GM18502 (cell line): Measurements from ENCODE around the gene NHSL2.
"Not testable (repeated sequence)": the region's sequence is repeated elsewhere in the genome, so short reads cannot be mapped to it uniquely, and the experiment has no call there.

Experiments
- ATAC-seq: cut with Tn5 transposase; IDR thresholded peaks from one replicate; pipeline ENCODE4 v1.9.1; 2021; ENCODE audit warnings: mild to moderate bottlenecking; ENCODE audit not compliant: unreplicated experiment, poor library complexity

Gene NHSL2

DNA sequence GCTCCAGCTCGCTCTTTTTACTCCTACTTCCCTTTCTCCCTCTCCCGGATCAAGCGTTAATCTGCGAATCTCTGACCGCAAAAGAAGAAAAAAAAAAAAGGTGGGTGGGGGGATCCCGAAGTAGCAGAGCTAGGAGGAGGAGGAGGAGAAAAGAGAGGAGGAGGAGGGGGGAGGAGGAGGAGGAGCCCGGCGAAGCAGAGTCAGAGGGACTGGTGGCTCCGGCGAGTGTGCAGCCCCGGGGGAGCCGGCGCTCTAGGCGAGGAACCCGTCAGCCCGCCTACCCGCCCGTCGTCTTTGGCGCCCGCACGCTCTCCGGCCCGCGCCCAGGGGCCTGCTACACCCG, at the start of gene NHSL2:
NHSL2 (plus strand) TSS at position 203 of the 343 bp plus-strand sequence.
- no peak for ATAC-seq

DNA sequence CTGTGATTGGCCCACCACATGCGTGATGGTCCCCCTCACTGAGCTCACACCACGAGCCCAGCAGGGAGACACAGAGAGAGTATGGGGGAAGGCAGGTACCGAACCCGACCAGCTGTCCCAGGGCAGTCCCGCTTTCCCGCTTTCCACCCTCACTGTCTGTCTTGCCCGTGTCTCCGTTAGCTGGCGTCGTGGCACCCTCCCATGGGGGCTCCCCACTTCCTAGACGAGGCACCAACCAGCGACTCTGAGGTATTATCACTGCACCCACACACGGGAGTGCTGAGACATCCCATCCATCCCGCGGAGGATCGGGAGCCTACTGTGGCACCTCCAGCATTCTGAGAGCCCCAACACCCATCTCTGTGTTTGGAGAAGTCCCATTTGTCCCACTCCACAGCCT, 43.0 kb upstream of the NHSL2 start:
- ATAC-seq: no peak

DNA sequence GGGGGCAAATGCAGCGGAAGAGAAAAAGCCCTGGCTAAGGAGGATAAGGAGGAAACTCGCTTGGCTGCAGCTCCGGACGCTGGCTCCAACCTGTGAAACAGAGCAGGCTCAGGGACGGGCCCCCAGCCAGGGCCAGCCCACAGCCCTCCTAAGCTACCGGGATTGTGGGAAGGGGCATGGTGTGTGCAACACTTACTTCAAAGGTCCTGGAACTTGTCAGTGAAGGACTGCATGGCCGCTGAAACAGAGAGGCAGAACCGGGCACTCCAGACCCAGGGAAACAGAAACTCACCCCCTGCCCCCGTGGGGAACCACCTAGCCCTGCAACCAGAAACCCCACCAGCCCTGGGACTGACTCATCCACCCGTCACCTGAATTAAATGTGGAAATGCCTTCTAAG, 41.1 kb upstream of the NHSL2 start:
- not testable (repeated sequence) for ATAC-seq

DNA sequence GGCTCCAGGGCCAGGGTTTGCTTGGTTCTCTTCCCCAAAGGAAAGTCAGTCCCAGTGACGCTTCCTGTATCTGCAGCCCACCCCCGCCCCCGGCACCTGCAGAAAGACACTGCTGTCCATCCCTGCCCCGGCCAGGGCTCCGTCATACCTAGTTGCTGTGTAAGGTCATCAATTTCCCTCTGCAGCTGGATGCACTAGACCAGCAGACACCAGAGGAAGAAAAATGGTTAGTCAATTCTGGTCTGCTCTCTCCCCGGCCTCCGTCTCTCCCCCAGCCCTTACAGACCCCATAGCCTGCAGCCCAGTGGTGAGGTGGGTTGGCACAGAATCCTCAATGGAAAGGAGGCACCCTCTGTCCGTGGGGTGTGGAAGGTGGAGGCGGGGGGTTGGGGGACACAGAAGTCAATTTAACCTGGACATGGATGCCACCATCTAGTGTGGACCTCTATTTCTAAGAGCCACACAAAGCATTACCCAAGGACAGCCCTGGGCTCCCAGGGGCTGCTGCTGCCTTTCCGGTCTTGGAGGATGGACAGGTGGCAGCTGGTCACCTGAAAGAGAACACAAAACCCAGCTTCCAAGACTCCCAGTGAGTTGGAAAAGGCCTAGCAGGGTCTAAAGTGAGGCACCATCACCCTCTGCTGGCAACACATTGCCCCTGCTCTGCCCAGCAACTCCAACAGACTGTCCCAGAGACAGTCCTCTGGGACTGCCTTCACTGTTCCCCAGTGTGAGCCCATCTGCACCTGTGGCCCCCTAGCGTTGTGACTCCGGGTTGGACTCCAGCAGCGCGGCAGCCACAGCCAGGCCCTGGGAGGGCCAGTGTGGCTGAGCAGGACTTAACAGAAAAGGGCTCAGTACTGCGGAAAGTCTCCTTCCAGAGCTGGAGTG, 40.2 kb upstream of the NHSL2 start:
- no peak for ATAC-seq

DNA sequence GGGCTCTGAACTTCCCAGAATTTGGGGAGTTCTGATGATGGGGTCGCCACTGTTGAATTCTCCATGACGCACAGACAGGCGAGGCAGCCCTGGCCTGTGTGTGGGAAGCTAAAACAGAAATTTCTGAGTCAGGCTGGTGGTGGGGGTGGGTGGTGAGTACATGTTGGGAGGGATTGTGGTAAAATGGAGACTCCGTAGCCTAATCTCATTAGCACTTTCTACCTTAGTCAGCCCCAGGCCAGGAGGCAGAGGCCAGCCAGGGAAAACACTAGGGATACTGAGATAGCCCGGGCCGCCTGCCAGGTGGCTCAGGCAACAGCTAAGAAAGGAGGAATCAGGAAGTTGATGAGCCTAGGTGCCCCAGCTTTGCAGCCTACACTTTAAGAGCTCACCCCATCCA, 39.3 kb upstream of the NHSL2 start:
- ATAC-seq: no peak

DNA sequence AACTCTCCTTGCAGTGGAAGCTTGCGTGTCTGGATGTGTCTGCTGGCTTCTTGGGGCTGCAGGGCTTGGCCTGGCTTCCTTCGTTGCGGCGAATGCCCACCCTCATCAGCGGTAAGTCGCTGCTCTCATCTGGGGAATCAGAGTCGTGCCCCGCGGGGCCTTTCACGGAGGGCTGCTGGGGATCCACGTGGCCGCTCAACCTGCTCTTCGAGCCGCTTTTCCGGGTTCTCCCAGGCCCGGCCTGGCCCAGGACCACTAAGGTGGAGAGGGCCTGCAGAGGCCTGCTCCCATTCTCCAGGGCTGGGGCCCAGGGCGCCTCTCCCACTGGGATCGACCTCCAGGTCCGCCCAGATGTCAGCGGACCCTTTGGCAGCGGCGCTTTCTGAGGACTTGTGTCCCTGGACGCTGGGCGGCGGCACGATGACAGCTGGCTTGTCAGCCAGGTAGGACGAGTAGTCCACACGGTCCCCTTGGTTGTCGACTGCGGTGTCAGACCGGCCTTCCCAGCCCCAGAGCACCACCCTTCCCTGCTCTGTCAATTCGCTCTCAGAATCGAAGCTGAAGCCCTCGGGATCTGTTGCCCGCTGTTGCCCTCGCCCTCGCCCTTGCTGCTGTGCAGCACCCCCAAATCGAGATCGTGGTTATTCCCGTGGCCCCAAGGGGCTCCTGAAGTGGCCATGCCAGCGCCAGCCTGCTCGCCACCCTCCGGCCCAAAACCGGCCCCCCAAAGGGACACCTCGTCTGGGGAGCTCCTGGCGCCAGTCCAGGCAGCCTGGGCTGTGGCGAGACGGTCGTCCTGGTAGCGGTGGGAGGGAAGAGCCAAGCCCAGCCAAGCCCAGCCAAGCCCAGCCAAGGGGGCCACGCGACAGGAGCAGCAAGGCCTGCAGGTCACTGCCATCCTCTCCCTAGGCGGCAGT, 37.8 kb upstream of the NHSL2 start:
- ATAC-seq: no peak

DNA sequence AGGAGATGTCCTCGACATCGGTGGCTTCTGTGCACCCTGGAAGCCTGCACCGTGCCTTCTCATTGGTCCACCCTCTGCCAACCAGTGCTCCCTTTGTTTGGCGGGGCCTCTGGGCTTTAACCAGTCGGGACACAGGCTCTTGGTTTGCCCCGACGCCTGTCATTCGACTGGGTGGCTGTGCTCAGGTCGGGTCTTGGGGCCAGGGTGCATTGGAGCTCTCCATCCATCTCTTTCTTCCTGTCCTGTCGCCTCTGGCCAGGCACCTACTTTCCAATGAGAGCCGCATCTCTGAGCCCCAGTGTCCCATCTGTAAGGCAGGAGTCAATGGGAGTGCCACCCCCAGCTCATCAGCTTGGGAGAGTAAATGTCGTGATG, 37.2 kb upstream of the NHSL2 start:
- ATAC-seq: no peak

DNA sequence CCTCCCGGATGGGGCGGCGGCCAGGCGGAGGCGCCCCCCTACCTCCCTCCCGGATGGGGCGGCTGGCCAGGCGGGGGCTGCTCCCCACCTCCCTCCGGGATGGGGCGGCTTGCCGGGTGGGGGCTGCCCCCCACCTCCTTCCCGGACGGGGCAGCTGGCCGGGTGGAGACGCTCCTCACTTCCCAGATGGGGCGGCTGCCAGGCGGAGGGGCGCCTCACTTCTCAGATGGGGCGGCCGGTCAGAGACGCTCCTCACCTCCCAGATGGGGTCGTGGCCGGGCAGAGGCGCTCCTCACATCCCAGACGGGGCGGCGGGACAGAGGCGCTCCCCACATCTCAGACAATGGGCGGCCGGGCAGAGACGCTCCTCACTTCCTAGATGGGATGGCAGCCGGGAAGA, 33.8 kb upstream of the NHSL2 start:
- not testable (repeated sequence) for ATAC-seq

DNA sequence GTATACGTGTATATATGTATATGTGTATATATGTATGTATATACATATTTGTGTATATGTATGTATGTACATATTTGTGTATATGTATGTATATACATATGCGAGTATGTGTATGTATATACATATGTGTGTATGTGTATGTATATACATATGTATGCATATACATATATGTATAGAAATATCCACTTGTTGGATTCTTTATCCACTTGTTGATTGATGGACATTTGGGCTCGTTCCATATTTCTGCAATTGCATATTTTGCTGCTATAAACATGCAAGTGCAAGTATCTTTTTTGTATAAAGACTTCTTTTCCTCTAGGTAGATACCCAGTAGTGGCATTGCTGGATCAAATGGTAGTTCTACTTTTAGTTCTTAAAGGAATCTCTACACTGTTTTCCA, 25.5 kb upstream of the NHSL2 start:
- no peak for ATAC-seq

DNA sequence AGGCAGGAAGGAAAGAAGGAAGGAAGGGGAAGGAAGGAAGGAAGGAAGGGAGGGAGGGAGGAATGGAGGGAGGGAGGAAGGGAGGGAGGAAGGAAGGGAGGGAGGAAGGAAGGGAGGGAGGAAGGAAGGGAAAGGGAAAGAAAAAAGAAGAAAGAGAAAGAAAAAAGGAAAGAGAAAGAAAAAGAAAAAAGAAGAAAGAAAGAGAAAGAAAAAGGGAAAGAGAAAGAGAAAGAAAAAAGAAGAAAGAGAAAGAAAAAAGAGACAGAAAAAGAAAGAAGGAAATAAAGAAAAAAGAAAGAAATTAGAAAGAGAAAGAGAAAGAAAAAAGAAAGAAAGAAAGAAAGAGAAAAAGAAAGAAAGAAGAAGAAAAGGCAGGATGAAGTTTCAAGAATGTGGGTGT, 15.0 kb upstream of the NHSL2 start:
- ATAC-seq: no peak

DNA sequence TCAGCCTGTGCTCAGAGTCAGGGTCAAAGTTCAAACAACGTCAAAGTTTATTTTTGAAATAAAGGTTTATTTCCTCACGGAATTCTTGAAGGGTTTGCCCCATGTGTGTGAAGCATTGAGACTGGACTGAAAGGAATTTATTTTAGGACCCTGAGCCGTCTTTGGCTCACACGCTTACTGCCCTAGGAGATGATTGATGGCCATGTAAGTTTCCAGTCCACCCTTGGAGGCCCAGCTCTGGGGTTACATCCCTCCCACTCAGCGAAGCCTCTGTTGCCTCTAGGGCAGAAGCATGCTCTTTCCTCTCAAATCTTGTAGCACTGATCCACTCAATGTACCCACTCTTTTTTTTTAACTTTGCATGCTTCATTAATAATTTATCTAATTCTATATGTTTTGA, 4.5 kb upstream of the NHSL2 start:
- ATAC-seq: no peak

DNA sequence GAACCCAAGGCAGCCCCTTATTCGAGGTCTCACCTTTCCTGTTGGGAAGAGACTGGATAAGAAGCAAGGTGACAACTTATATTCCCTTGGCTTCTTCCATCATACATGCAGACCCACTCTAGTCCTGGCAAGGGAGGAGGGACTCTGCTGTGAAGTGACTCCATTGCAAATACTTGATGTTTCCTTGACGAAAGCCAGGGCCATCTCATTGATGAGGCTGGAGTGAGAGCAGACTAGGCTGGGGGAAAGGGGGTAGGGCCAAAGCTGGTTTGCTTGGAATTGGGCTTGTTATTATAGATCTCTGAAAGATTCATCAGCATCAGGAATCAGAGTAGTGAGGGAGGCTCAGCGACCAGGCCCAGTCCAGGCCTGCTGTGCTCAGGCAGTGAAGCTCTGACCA, 2.3 kb upstream of the NHSL2 start:
- ATAC-seq: no peak

DNA sequence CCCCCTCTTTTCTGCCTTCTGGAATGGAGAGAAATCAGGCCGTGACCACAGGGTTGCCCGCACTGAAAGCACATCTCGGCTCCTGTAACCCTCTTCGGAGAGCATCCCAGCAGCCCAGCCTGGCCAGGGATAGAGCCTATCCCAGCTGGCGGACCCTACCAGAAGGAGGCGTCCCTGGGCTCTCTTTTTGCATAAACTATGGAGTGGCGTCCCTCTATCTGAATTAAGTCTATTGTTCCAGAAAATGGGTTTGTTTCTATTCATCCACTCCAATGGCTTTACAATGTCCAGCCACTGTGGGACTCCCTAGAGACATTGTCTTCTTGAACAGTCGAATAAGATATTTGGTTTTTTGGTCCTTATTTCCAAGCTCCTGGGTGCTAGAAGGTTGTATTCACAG, 689 bp upstream of the NHSL2 start:
- ATAC-seq: no peak

DNA sequence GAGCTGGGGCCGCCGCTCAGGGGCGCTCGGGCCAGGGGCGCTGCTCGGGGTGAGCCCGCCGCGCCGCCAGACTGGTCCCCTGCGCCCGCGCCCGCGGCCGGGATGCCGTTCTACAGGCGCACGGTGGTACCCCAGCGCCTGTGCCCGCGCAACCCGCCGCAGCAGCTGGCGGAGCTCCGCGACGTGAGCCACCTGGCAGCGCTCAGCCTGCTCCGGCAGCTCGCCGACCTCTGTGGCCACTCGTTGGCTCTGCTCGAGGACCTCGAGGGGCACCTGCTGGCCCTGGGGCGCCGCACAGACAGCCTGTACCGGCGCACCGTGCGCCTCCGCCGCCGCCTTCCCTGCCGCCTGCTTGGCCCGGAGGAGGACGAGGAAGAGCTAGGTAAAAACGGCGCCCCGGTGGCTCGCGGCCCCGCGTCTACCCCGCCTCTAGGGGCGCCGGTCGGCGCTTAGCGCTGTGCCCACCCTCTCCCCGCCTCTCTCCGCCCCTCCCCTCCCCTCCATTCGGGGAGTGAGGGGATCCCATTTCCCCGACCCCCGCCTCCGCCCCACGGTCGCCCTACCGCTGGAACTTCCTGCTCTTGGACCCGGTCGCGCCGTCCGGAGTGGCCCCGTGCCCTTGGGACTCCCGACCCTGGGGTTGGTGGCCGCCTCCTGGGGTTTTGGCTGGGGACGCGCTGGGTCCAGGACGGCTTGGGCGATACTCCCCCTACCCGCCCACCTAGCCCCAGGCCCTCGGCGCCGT, 513 bp downstream of the NHSL2 start:
- no peak for ATAC-seq

DNA sequence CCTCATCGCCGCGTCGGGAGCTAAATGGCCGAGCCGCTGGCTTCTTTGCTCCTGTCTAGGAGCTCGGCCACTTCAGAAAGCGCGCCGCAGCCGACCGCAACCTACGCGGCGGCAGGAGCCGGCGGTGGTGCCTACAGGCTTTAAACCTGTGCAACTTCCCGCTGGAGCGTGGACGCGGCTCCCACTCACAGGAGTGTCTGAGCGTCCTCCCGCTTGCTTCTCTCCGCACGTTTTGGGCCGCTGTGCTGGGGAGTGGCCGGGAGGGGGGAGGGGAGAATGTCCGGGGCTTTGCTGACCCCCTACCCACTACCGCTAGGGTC, 1.0 kb downstream of the NHSL2 start:
- no peak for ATAC-seq

DNA sequence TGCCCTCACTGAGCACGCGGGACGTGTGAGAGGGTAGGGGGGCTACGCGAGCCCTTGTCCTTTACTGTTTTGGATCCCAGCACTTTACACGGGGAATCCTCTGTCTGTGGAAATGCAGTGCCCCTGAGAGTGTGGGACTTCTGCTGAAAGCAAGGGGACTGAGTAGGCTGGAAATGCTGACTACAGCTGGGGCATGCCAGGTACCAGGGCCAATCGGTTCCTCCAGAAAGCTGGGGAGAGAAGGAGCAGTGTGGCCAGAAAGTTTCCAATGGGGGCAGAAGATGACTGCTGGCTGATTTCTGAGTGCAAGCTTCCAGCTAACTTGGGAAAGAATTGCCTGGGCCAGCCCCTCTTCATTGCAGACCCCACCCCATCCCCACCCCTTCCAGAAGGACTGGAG, 1.5 kb downstream of the NHSL2 start:
- no peak for ATAC-seq

DNA sequence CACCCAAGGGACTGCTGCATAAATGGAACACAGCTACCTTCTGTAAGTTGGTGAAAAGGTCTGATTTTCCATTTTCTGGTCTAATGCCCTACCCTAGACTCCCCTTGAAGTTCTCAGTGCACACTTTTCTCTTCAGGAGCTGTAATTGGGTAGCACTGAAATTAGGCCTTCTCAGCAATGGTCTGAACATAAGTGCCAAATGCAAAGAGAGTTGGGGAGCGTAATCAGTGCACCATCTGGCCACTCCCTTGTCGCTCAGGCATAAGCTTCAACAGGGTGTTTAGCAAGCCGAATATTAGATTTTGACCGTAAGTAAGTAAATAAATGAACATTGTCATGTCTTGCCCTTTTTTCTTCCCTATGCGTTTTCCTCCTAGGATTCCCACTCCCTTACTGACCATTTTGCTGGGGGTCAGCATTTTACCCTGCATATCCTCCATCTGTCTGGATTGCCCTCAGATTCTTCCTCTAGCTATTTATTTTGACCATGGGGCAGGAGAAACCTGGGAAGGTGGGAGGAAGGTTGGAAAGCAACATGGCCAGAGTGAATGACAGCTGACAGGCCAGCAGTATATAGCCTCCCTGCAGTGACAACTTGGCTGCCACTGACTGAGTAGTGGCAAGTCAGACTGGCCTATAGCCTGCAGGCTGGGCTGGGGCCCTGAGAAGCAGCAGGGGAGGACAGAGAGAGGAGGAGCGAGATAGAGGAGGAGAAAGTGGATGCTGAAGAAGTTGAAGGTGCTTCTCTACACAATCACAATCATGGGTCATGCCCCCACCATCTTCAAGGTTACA, 2.7 kb downstream of the NHSL2 start:
- ATAC-seq: no peak

DNA sequence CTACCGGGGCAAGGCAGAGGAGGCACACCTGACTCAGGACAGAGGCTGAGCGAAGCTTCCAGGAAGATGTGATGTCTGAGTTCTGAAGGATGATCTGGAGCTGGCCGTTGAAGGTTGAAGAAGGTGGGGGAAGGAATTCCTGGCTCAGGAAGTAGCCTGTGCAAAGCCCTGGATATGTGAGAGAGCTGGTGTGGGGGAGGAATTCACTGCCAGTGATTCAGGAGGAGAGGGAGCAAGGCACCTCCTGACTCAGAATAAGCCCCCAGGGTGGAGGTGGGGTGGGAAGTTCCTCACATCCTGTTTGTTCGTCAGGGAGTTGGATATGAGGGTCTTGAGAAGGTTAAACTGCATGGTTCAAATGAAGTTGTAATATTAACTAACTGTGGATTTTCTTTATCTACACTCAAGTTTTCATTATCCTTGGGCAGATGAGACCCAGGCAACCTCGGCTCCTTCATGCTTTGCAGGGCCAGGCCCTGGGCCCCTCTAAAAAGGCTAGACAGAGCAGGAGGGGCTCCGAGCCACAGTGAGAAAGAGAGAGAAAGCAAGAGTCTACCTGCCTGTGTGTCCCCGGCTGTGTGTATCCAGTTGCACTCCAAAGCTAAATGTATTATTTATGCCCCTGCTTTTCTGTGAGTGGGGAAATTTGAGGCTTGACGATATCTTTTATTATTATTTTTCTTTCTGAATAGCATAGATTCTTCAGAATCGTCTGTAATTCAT, 7.1 kb downstream of the NHSL2 start:
- no peak for ATAC-seq

DNA sequence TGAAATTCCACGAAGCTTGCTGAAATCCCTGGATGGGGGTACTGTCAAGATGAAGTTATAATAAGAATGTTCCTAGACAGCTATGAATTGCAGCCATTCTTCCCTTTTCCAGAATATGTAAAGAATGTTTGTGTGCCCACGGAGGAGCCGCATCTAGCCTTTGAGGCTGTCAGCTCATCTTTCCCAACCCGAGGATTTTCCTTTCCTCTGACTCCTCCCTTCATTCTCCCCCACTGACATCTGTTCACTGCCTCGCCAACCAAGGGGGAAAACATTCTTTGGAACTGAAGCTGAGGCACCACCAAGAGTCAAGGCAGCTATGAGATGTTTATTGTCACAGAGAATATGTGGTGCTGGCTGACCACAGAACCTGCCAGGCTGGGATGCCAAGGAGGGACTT, 8.8 kb downstream of the NHSL2 start:
- no peak for ATAC-seq

DNA sequence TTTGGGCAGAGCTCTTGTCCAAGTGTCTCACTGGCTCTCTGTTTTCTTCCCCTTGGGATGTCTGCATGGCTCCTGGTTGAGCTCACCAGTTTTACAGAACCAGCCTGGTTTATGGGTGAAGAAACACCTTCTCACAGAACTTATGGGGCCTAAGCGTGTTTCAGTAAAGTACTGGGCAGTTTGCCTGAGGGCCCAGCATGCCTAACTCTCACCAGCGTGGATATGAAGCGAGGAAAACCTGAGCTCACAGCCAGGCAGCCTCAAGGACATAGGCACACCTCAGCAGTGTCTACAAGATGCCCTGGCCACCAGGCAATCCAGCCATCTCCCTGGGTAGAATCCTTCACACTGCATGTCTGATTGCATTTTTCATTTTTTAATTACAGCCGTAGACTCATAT, 9.2 kb downstream of the NHSL2 start:
- no peak for ATAC-seq
